Astrocyte of the cerebellum (primary cell): ENCODE results near the gene CA9.

Source experiments
- DNase-seq: peaks from one replicate; pipeline ENCODE4 v3.0.0-alpha.2; 2011; ENCODE audit warnings: low read depth
- H3K4me3 ChIP-seq: 2 replicates; pipeline ENCODE4 v1.5.1; 2011; ENCODE audit warnings: mild to moderate bottlenecking, low read depth, low read length, moderate library complexity
- CTCF ChIP-seq: IDR thresholded peaks from 2 replicates; pipeline ENCODE4 v1.5.1; 2012; ENCODE audit warnings: low read length, low read depth, moderate library complexity, mild to moderate bottlenecking; ENCODE audit errors: missing control alignments
- in situ Hi-C: cut with HindIII; loops from 2 replicates; pipeline ENCODE4 v1.10.0; 2017; ENCODE audit warnings: low sequenced_read_pairs

Gene CA9

GRCh38 chr9:35656831-35657545 is 16.7 kb upstream of the CA9 start:
- DNase-seq: no peak
- in situ Hi-C loops: no loop called here
- TF ChIP-seq CTCF: no peak
- H3K4me3 ChIP-seq: peak overlapping the region; percentile 76

GRCh38 chr9:35657546-35658136 is 16.1 kb upstream of the CA9 start, which contains the start of gene RMRP:
Gene RMRP, minus strand, starts transcription at chr9:35658019.
- peak; percentile 13 for TF ChIP-seq CTCF
- in situ Hi-C loops: no loop called here
- peak within 1 kb of the TSS; percentile 76 for H3K4me3 ChIP-seq
- peak; percentile 99 for DNase-seq

- peak within 1 kb of the TSS; percentile 76 for H3K4me3 ChIP-seq
- no peak for DNase-seq
- TF ChIP-seq CTCF: peak; percentile 55
- in situ Hi-C loops: no loop called here
Observed at GRCh38 chr9:35658137-35658967, 15.4 kb upstream of the CA9 start, which contains the start of gene CCDC107. Gene CCDC107, plus strand, starts transcription at chr9:35658292. Its CDS starts 88 bp downstream, at chr9:35658380.

- no peak for DNase-seq
- H3K4me3 ChIP-seq: peak overlapping the region; percentile 76
- no peak for TF ChIP-seq CTCF
- in situ Hi-C loops: no loop called here
Observed at GRCh38 chr9:35658968-35659220, 14.8 kb upstream of the CA9 start.

GRCh38 chr9:35659340-35659739 is 14.4 kb upstream of the CA9 start:
- in situ Hi-C loops: no loop called here

More at GRCh38 chr9:35659340-35659739, 14.4 kb upstream of the CA9 start:
- DNase-seq: no peak
- no peak for TF ChIP-seq CTCF
- peak overlapping the region; percentile 76 for H3K4me3 ChIP-seq
